Prostate gland (tissue), 2 donors: ENCODE data around the gene PROB1.

Experiments
- CTCF ChIP-seq, 4 experiments: fragments of 200-600 bp in 2 of 4; fragments of 450-650 bp in 2 of 4; sonication (generic) in 2 of 4; IDR thresholded peaks; 1 replicate in 3 of 4; 2 replicates in 1 of 4; pipeline ENCODE4 v1.5.1; 2016 to 2019; ENCODE audit warnings: antibody characterized with exemption in 4 of 4, mild to moderate bottlenecking in 2 of 4, moderate library complexity in 2 of 4
- POLR2A ChIP-seq: fragments of 450-650 bp; IDR thresholded peaks from one replicate; pipeline ENCODE4 v1.6.1; 2016; ENCODE audit warnings: antibody characterized with exemption, mild to moderate bottlenecking
- POLR2AphosphoS5 ChIP-seq: sonication (generic); formaldehyde crosslinking; IDR thresholded peaks from one replicate; pipeline ENCODE4 v1.6.1; 2017; ENCODE audit warnings: antibody characterized with exemption

- TF ChIP-seq CTCF (IDR thresholded peaks at IDR 0.05) (no peak), POLR2AphosphoS5 (no peak), POLR2A (no peak)
Measured at GRCh38 chr5:139391570-139392323, 3.2 kb downstream of the PROB1 start.
